Stimulated activated CD8-positive, alpha-beta memory T cell treated with anti-CD3 and anti-CD28 coated beads, Interleukin-12 subunit alpha, Interleukin-12 subunit beta, amount 100 ng/mL, for 24 hours (primary cell): ENCODE results near the gene MYL12A.

Experiments used
- DNase-seq: peaks from one replicate; pipeline ENCODE4 v3.0.0-alpha.2; 2020; ENCODE audit errors: extremely low read depth

Gene MYL12A

DNA sequence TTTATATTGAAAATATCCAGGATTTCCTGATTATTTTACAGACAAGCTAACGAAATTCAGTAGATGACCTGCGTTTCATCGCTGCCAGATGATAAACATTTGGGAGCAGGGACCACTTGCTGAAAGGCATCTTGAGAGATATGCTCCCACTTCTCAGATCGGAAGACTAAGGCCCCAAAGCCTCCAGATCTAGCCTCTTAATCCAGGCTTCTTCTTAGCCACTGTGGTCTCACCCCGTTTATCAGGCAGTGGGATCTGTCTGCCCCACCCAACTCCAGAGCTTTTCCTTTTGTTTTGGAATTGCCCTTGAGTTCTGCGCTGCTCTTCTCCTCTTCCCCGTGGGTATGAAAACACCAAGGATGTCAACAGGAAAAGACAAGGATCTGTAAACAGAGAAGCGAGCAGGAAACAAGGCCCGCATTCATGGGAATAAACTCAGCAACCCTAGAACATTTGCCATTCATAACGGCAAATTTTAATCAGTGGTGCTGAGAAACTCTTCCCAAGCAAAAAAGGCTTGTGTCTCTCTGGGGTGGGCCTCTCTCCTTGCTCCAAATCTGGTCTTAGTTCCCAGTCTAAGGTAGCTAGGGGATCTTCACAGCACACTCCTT, 35.8 kb downstream of the MYL12A start:
- no peak for DNase-seq

DNA sequence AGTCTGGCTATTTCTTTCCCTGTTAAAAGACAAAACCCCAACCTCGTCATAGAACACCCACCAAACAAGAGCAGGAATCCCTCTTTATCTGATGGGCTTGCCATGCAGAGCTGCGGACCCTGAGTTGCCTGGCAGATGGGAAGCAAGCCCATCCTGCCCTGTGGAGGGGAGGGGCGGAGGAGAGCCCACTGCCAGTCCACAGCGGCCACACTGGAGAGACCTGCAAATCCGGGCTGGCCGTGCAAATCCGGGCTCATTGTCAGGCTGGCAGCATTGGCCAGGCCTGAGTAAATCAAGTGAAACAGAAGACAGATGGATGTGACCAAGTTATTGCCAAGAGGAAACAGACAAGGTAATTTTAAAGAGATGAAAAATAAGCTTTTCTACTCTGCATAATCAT, 36.3 kb downstream of the MYL12A start:
- DNase-seq = no peak

DNA sequence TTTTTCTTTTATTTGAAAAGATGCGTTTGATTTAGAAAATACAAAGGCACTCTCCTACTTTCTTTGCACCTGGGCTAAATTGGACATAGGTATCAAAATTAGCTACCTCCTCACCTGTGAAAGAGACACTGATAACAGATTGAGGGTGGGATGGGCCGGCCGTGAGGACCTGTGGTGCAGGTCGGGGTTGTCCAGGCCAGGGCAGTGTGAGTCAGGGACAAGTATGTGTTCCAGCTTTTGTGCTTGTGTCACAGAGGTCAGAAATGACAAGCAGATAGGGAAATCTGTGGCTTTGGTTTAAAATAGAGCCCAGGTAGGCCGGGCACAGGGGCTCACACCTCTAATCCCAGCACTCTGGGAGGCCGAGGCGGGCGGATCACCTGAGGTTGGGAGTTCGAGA, 36.9 kb downstream of the MYL12A start:
- DNase-seq = no peak

DNA sequence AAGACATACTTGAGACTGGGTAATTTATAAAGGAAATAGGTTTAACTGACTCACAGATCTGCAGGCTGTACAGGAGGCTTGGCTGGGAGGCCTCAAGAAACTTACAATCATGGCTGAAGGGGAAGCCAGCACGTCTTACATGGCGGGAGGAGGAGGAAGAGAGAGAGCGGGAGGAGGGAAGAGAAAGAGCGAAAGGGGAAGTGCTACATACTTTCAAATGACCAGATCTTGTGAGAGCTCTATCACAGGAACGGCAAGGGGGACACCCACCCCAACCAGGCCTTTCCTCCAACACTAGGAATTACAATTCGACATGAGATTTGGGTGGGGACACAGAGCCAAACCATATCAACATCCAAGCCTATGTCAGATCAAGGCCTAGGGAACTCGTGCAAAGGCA, 38.6 kb downstream of the MYL12A start:
- no peak for DNase-seq

DNA sequence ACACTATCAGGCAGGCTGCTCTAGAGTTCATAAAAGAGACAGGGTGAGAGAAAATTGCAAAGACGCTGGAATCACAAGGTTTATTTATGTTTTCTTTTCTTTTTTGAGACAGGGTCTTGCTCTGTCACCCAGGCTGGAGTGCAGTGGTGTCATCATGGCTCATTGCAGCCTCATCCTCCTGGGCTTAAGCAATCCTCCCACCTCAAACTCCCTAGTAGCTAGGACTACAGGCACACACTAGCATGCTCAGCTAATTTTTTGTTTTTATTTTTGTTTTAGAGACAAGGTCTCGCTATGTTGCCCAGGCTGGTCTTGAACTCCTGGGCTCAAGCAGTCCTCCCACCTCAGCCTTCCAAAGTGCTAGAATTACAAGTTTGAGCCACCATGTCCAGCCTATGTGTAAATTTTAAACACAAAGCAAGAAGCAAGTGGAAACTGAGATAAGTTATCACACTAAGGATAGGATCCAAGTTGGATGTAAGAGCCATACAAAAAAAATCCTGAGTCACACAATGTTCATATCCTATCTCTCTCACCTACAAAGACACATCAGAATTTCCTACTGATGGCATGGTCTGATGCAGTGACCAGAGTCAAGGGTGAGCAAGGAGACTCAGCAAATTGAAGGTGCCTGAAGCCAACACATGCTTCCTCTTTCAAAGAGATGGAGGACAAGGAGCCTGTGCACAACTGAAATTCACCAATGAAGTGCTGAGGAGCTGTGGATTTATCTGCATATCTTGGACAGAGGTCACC, 45.8 kb downstream of the MYL12A start:
- no peak for DNase-seq

DNA sequence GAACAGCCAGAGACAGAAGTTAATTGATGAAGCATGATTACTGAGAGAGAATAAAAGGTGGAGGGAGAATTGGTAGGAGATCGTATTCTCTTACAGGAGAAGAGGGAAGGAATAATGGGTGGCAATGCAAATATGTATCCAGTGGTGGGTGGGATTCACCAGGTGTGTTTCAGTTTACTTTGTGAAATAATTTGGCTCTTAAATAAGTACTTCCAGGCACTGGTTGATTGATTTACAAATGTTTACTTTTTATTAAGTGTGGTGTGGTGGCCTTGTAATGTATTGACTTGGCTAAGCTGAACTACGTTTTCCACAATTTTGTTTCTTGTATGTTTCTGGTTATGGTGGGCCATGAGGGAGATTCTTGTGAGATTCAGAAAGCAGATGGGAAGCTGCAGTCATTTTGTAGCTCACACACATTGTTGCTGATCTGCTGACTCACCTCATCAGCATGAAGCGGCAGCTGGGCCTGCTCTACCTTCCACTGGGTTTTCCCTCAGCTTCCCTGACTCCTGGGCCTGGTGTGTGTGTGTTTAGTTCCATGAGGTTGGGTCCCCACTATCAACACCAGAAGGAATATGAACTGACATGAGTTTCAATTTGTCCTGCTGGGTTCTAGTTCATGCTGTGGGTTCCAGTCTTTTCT, 47.0 kb downstream of the MYL12A start:
- DNase-seq = no peak

DNA sequence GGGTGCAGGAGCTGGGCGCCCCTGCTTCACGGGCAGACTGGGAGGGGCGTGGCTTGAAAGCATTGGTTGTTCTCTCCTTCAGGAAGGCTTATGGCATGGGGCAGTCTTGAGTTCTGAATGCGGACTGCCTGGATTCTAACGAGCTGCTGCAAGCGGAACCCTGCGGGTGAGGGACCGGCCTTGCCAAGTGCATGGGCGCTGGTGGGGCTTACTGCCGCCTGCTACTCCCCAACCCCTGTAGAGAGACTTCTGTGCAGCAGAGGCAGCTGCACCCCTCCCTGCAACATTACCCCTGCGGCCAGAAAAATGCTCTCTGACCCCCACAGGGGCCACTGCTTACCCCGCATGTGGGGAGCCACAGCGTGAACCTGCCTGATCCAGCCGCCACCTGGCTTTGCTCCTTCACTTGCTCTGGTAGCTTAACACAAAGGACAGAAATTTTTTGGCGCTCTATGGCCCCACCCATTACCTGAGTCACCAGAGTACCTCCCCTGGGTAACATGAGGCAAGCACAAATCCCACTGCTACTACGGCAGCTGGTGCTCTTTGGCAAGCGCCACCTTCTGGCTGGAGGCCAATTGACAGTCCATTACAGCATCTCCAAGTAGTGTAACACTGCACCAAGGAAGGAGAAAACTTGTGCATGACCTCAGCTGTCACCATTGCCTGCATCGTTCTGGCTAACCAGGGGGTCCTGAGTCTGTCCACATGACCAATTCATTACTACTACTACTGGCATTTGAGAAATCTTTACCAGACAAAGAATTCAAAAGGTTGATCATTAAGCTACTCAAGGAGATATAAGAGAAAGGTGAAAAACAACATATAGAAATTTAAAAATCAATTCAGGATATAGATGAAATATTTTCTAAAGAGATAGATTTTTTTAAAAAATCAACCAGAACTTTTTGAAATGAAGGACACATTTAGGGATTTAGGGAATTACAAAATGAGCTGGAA, 49.7 kb downstream of the MYL12A start:
- peak; percentile 70 for DNase-seq

DNA sequence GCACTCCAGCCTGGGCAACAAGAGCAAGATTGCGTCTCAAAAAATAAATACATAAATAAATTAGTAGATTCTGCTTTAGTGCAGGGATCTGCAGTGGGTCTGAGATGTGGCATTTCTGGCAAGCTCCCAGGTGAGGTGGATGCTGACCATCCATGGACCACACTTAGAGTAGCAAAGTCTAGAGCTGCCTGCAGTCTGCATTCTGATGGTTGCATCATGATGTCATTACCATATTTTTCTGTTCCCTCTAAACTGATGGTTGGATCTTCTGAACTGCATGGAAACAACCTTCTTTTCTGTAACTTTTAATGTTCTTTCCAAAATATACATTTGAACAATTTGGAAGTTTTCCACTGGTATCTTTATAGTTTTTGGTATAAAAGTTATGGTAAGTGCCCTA, 57.2 kb downstream of the MYL12A start:
- DNase-seq = no peak

DNA sequence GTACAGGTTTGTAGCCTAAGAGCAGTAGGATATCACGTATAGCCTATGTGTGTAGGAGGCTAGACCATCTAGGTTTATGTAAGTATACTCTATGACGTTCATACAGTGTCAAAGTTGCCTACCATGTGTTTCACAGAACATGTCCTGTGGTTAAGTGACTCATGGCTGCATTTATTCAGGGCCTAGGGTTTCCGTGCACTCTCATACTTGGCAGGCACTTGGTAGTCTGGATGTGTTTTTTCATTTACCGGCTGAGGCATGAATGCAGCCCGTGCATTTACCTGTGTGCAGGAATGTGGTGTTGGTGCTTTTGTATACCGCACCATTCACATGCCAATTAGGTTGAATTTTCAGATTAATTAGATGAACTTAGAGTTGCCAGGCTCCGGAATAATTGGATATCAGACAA, 57.8 kb downstream of the MYL12A start:
- no peak for DNase-seq
